Sigmoid colon (tissue), 7 donors: ENCODE results near the gene NFKBIZ. TPM values are rescaled to one million over a fixed set of nuclear protein-coding genes. Genes with fewer than 3 reads are reported as not detected.

Experiments
- DNase-seq: peaks from one replicate; pipeline ENCODE4 v3.0.0-alpha.2; 2019
- H3K27ac ChIP-seq, 4 donors: fragments of 200-600 bp; sonication (generic); one replicate each; pipeline ENCODE4 v1.5.1; 2016 to 2019; ENCODE audit warnings: mild to moderate bottlenecking in 1 of 4
- H3K27me3 ChIP-seq, 3 donors: fragments of 200-600 bp; sonication (generic); one replicate each; pipeline ENCODE4 v1.5.1; 2019; ENCODE audit warnings: mild to moderate bottlenecking in 1 of 3
- H3K36me3 ChIP-seq, 4 donors: fragments of 200-600 bp; sonication (generic); one replicate each; pipeline ENCODE4 v1.5.1; 2016 to 2019
- H3K4me1 ChIP-seq, 4 donors: fragments of 200-600 bp; sonication (generic); one replicate each; pipeline ENCODE4 v1.5.1; 2017 to 2019
- H3K4me3 ChIP-seq, 4 donors: fragments of 200-600 bp; sonication (generic); one replicate each; pipeline ENCODE4 v1.5.1; 2017 to 2019; ENCODE audit warnings: mild to moderate bottlenecking in 2 of 4, moderate library complexity in 1 of 4
- H3K9me3 ChIP-seq, 4 donors: fragments of 200-600 bp in 3 of 4; sonication (generic) in 3 of 4; one replicate each; pipeline versions ENCODE4 v1.5.1 to v1.6.1; 2013 to 2019
- EP300 ChIP-seq, 4 donors: sonication (generic); formaldehyde crosslinking; IDR thresholded peaks; one replicate each; pipeline ENCODE4 v1.6.1; 2017; ENCODE audit warnings: antibody characterized with exemption in 4 of 4
- POLR2A ChIP-seq, 2 donors: fragments of 450-650 bp; IDR thresholded peaks; one replicate each; pipeline ENCODE4 v1.6.1; 2016; ENCODE audit warnings: antibody characterized with exemption in 2 of 2, mild to moderate bottlenecking in 2 of 2, moderate library complexity in 2 of 2
- POLR2AphosphoS5 ChIP-seq, 4 donors: sonication (generic); formaldehyde crosslinking; IDR thresholded peaks; one replicate each; pipeline ENCODE4 v1.6.1; 2017; ENCODE audit warnings: antibody characterized with exemption in 4 of 4
- WGBS, 2 donors: extraction: QIAGEN DNeasy Blood & Tissue Kit; methylation state at CpG; one replicate each; pipeline ENCODE4 v1.1.7; 2013; 5-methylcytosine and 5-hydroxymethylcytosine counted together
- intact Hi-C: fragments of 100-400 bp; cut with DNase I; formaldehyde crosslinking; loops from one replicate; pipeline ENCODE4 v1.15.1; 2023
- polyA plus RNA-seq, 3 donors: library from polyadenylated mRNA; stranded (reverse); fragments of 200-250 nt; gene quantifications; one replicate each; pipeline ENCODE4 v1.2.3, GENCODE V29; 2013
- total RNA-seq, 4 donors: library from RNA; depleted of rRNA; stranded (reverse); fragments of >200 nt; gene quantifications; one replicate each; pipeline ENCODE4 v1.1.0, GENCODE V29; 2016
- TF ChIP-seq, protein P1 (sequence below), 4 experiments: fragments of 450-650 bp in 3 of 4; fragments of 200-600 bp in 1 of 4; IDR thresholded peaks; one replicate each; pipeline ENCODE4 v1.5.1; 2016 to 2019; ENCODE audit warnings: antibody characterized with exemption in 4 of 4, mild to moderate bottlenecking in 3 of 4, moderate library complexity in 2 of 4
- donor health status: healthy with polysubstance abuse.
- donor health status: Bipolar disorder and iron deficiency.
- donor health status: healthy.

NFKBIZ gene
- total and polyA plus RNA-seq, 7 donors, result 4.2 to 121 (median 55.0) TPM

DNA sequence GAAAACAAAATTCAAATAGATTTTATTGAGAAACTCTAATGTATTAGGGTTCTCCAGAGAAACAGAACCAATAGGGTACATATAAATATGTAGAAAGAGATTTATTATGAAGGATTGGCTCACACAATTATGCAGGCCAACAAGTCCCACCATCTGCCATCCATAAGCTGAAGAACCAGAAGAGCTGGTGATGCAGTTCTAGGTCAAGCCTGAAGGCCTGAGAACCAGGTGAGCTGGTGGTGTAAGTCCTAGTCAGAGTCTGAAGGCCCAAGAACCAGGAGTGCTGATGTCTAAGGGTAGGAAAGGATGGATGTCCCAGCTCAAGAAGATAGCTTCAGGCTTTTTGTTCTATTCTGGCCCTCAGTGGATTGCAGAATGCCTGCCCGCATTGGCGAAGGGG lies 2.6 kb upstream of the NFKBIZ start:
- WGBS, 2 donors, result 96 to 97% methylated on average over 2 of the region's 2 CpGs
- Histone ChIP-seq H3K9me3 (no peaks in the 10 kb centered on the region), H3K36me3 (no peaks in the 10 kb centered on the region), H3K4me1 (peaks cover 0 to 21% (median 16%) of the 10 kb centered on the region in 4 donors), H3K27ac (no peak overlapping the region), H3K4me3 (no peak overlapping the region), H3K27me3 (no peaks in the 10 kb centered on the region)
- TF ChIP-seq POLR2A (IDR thresholded peaks at IDR 0.05) (no peak), POLR2AphosphoS5 (IDR thresholded peaks at IDR 0.05) (no peak), EP300 (IDR thresholded peaks at IDR 0.05) (no peak)
- TF ChIP-seq, protein P1, sequence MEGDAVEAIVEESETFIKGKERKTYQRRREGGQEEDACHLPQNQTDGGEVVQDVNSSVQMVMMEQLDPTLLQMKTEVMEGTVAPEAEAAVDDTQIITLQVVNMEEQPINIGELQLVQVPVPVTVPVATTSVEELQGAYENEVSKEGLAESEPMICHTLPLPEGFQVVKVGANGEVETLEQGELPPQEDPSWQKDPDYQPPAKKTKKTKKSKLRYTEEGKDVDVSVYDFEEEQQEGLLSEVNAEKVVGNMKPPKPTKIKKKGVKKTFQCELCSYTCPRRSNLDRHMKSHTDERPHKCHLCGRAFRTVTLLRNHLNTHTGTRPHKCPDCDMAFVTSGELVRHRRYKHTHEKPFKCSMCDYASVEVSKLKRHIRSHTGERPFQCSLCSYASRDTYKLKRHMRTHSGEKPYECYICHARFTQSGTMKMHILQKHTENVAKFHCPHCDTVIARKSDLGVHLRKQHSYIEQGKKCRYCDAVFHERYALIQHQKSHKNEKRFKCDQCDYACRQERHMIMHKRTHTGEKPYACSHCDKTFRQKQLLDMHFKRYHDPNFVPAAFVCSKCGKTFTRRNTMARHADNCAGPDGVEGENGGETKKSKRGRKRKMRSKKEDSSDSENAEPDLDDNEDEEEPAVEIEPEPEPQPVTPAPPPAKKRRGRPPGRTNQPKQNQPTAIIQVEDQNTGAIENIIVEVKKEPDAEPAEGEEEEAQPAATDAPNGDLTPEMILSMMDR (IDR thresholded peaks at IDR 0.05), result no peak
- intact Hi-C loops, result loop anchor here (5.0 kb wide), 2 partner anchors 169 to 241 kb away; partner anchors contain the start of gene ZBTB11
- DNase-seq, result no peak

DNA sequence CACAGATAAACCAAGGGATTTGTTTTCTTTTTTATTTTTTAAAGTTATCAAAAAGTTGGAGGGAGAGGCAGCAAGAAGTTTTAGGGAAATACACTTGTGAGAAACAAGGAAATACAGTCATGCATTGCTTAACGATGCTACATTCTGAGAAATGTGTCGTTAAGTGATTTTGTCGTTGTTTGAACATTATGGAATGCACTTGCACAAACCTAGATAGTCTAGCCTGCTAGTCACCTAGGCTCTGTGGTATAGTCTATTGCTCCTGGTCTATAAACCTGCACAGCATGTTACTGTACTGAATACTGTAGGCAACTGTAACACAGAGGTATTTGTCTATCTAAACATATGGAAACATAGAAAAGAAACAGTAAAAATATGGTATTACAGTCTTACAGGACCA lies 2.0 kb upstream of the NFKBIZ start:
- TF ChIP-seq POLR2A (IDR thresholded peaks at IDR 0.05) (no peak), POLR2AphosphoS5 (IDR thresholded peaks at IDR 0.05) (no peak), EP300 (IDR thresholded peaks at IDR 0.05) (no peak)
- TF ChIP-seq, protein P1 (IDR thresholded peaks at IDR 0.05), result no peak
- H3K4me1 ChIP-seq, result peaks cover 0 to 28% (median 22%) of the 10 kb centered on the region in 4 donors
- no peaks in the 10 kb centered on the region for H3K9me3 ChIP-seq
- no peak overlapping the region for H3K4me3 ChIP-seq
- intact Hi-C loops, result loop anchor here (5.0 kb wide), 2 partner anchors 170 to 240 kb away; partner anchors contain the start of gene ZBTB11
- H3K27me3 ChIP-seq, result no peaks in the 10 kb centered on the region
- peak overlapping the region; percentile 94 to 99 (median 98) for H3K27ac ChIP-seq
- WGBS, 2 donors, result 17 to 61% methylated on average over 3 of the region's 3 CpGs
- DNase-seq, result no peak
- H3K36me3 ChIP-seq, result peaks cover 1 to 6% (median 4%) of the 10 kb centered on the region in 4 donors

DNA sequence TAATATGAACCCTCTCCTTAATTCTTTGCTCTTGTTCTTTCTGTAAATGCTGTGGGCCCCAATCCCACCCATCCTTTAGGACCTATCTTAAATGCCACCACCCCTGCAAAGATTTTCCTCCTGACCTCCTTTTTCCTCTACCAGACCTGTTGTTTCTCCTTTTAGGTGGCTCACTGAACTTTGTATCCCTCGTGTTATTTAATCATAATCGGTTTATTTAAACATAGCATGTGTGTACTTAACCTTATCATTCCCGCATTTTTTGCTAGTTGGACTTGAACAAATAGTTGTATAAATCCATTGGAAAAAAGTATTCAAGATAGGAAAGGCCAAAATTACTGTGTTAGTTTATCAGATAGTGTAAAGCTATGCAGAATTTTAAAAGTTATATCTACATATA lies 988 bp upstream of the NFKBIZ start:
- peaks cover 11 to 16% (median 12%) of the 10 kb centered on the region in 4 donors for H3K36me3 ChIP-seq
- no peak for DNase-seq
- WGBS, 2 donors, result 14 to 60% methylated on average over 3 of the region's 3 CpGs
- no peaks in the 10 kb centered on the region for H3K9me3 ChIP-seq
- H3K4me1 ChIP-seq, result peaks cover 0 to 32% (median 25%) of the 10 kb centered on the region in 4 donors
- no peaks in the 10 kb centered on the region for H3K27me3 ChIP-seq
- peak overlapping the region; percentile 45 to 95 (median 81) for H3K4me3 ChIP-seq
- TF ChIP-seq, protein P1 (IDR thresholded peaks at IDR 0.05), result no peak
- TF ChIP-seq EP300 (IDR thresholded peaks at IDR 0.05) (no peak), POLR2AphosphoS5 (IDR thresholded peaks at IDR 0.05) (no peak), POLR2A (IDR thresholded peaks at IDR 0.05) (no peak)
- intact Hi-C loops, result loop anchor here (2.0 to 5.0 kb wide), 4 partner anchors 20 to 239 kb away; partner anchors contain the start of genes NXPE3 and ZBTB11
- H3K27ac ChIP-seq, result peak overlapping the region; percentile 94 to 99 (median 98)

DNA sequence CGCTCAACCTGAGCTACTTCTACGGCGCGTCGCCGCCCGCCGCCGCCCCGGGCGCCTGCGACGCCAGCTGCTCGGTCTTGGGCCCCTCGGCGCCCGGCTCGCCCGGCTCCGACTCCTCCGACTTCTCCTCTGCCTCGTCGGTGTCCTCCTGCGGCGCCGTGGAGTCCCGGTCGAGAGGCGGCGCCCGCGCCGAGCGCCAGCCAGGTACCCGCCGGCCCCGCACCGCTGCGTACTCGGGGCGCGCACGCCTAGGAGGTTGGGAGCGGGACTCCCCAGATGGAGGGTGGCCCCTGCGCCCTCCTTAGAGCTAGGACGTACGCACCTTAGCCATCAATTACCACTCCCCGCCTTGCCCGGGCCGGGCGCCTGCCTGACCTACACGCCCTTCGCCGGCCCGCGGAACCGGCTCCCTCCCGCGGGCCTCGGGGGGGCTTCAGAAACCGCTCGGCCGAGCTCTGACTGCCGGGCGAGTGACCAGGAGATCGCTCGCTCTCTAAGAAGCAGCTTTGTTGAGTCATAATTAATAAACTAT lies 466 bp downstream of the NFKBIZ start:
- TF ChIP-seq POLR2AphosphoS5 (IDR thresholded peaks at IDR 0.05) (peak in 1 of 4 donors; percentile 2), EP300 (IDR thresholded peaks at IDR 0.05) (no peak), POLR2A (IDR thresholded peaks at IDR 0.05) (no peak)
- TF ChIP-seq, protein P1 (IDR thresholded peaks at IDR 0.05), result no peak
- Histone ChIP-seq H3K36me3 (peaks cover 26 to 30% (median 26%) of the 10 kb centered on the region in 4 donors), H3K27me3 (no peaks in the 10 kb centered on the region), H3K27ac (peak overlapping the region; percentile 94 to 99 (median 98)), H3K4me1 (peaks cover 0 to 40% (median 27%) of the 10 kb centered on the region in 4 donors), H3K4me3 (peak overlapping the region; percentile 69 to 95 (median 92)), H3K9me3 (no peaks in the 10 kb centered on the region)
- DNase-seq, result peak; percentile 74
- intact Hi-C loops, result loop anchor here (1.0 to 5.0 kb wide), 7 partner anchors 21 to 378 kb away; partner anchors contain the start of genes NXPE3 and ZBTB11
- WGBS, 2 donors, result 0% methylated on average over 67 of the region's 67 CpGs
